NCI-H526 (cell line): ENCODE measurements around the gene TNNI3K.

Experiments used
- DNase-seq, 2 experiments: peaks; one replicate each; lab custom pipeline; 2025; lab: John Stamatoyannopoulos, UW

Gene TNNI3K

DNA sequence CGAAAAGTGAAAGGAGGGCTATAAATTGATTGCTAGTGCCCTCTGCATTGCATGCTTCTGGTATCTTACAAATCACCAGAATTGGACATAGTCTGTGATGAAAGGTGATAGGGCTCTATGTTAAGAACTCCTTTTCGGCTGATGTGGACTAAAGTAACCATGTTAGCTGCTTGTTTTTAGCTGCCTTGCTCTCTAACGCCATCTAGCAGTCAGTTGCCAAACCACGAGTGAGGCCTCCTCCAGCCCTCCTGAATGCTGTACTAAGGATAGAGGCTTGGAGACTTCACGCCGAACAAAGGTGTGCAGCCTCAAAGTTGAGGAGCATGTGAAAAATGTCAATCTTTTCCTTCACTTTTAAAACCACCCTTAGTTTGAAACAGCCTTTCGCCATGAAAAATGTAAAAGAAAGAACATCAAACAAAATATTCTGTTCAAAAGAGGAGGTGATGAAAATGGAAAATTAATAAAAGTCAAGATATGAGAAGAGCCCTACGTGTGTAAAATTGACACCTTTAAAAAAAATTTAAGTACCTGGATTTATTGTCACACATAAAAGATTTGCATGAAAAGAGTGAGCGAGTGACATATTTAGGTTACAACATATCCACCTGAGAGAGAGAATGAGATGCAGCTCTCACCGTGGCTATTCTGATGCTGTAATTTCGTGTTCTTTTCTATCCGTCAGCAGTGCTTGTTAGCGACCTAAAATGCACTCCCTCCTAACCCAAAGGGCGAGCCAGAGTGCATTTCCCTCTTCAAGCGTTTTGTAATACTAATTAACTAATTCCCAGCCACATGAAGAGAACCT is 269.1 kb downstream of the TNNI3K start:
- peak; percentile 16 to 71 for DNase-seq

DNA sequence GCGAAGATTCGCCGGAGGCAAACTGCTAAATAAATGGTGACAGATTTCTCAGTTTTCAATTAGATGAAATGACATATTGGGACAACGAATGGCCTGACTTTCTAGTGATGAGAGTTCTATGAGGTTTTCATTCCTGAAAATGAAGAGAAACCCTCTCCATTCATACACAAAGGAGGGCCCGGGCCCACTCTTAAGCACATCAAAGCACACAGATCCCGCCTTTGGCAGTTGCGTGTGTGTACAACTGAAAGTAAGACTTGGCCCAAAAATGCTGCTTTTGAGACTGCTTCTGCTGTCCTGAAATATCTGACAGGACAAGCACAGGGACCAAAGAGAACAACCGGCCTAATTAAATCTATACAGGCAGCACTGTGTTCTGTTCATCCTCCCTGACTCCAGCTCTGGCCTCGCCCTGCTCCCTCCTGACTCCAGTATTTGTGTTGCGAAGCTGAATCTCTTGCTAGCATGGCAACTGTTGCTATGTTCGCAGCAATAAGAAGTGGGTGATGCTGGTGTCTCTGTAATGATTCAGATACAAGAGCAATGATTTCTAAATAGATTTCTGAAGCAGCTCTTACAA is 269.8 kb downstream of the TNNI3K start:
- no peak for DNase-seq

DNA sequence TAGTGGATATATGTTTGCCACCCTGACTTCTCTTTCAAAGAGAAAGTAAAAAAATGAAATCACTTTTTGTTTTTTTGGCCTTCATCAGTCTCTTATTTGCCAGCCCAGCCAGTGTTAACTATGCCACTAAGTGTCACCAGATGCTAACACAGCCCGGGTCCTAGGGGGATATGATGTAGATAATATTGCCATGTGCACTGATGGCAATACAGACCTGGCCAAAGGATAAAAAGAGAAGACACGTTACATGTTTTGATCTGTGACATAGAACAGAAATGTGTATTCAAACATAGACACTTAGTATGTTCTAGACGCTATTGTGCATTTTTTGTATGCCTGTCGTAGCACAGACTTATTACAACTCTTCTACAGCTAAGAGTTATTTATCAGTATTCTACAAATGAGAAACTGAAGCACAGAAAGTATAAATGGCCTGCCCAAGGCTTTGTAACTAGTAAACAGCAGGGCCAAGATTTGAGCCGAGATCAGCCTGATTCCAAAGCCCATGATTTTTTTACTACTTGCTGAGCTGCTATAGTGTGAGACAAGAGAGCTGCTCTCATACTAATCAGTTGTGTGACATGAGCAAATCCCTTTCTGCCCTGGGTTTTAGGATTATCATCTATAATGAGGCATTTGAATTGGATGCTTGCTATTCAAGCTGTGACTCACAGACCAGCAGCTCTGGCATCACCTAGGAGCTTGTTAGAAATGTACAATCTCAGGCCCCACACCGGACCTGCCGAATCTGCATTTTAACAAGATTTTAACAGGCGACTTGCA is 270.9 kb downstream of the TNNI3K start:
- no peak for DNase-seq

DNA sequence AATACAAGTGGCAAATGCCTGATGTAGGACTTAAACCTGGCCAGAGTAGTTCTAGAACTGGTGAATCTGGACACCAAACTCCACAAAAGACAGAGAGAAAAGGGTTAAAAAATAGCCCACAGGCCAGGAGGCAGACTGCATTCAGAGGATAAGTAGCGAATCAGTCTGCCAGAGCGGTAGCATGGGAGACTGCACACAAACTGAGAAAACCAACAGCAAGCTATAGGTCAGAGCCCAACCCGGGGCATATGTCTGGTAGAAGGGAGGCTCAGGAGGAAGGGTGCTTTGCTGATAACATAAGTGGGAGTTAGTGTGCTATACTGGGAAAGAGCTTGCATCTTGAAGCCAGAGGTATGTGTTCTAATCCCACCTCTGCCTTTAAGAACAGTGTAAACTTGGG is 273.3 kb downstream of the TNNI3K start:
- no peak for DNase-seq

DNA sequence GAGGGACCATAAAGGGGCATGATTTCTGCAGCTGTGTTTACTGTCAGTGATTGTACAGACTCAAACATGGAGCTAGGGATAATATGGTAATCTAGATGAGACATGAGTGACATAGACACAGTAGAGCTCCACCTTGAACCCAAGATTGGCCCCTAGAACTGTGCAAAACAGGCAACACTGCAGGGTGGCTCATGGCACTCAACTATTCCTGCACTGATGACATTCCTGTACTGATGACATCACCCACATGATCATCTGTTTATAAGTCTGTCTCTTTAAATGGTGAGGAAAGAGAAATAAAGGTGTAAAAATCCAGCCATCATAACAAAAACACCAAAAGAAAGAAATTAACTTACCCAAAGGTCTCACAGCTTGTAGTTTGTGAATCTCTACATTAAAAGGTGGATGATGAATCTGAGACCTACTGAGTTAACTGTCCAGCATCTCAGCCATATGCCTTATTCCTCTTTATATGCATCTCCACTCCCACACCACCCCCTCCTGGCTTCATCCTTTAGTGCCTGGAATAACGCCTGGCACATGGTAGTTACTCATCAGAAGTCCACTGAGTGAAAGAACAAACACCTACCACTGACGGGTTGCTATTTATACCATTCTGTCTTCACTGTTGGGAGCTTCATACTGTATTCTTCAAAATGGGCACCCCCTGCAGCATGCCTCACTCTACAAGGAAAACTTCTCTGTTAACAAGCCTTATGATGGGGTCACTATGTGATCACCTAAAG is 277.2 kb downstream of the TNNI3K start, which contains the start of gene LRRC53:
LRRC53 (minus strand) TSS at position 442 of the 746 bp plus-strand sequence. CDS start 29,262 bp downstream, outside the sequence.
- no peak for DNase-seq

DNA sequence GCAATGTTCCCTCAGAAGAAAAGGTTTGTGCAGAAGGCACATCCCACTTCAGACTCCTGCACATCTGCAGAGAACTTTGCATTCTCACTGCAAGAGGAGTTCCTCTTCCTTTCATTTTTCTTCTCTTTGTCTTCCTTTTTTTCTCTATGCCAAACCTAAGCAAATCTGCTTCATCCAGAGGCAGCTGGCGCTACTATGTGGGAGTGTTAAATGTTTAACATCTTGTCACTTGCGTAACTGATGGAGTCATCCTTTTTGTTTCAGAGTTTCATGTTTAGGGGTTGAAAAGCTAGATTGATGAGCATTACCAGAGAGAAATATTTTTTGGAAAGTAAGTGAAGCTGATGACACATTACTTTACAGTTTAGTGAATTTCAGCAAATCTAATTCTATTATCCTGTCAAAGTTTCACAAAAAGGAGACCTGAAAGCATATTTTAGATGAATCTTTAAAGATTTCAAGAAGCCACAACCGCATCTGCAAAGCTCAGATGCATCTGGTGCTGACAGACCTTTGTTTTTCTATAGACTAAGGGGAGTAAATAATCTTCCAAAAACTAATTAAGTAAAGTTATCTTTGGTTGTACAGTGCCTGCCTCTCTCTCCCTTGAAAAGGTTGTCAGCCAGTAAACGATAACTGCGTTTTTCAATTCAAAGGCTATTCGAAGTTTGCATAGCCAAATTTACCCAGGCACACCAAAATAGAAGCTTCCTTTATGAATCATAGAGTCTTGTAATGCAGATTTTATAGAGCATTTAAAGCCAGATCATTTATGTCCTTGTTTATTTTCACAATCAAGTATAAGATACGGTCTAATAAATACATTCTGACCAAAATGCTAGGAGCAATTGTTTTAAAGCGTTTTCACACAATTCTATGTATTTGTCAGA is 278.5 kb downstream of the TNNI3K start:
- peak; percentile 55 to 69 for DNase-seq

DNA sequence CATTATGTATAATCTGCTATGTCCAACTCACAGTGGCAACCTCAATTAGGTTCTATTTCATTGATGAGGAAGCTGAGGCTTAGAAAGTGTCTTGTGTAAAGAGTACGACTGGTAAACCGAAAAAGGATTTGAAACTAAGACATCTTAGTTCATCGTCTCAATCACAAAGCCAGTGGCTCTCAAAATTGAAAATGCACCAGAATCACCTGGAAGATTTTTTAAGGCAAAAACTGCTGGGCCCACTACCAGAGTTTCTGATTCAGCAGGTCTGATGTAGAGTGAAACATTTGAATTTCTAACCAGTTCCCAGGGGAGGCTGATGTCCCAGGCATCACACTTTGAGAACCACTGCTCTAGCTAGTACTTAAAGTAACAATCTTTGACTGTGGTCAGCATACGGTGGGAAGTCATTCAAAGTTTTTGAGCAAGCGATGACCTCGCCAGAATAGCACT is 282.4 kb downstream of the TNNI3K start:
- DNase-seq = no peak

DNA sequence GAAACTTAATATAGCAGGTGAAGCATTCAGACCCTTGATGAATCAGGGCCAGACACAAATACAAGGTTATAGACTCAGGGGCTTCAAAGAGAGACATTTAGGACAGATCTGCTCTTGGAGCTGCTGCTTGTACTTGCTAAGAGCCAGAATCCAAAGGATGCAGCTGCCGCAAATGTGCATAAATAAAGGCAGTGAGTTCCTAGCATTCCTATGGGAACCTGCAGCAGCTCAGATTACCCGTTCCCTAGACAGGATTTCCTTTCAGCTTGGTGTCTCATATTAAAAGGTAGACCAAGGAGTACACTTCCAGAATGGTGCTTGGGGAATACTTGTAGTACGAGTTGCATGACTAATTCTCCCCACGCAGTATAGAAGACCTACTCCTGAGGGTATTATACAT is 287.0 kb downstream of the TNNI3K start:
- DNase-seq = peak in 1 of 2 experiments; percentile 40

DNA sequence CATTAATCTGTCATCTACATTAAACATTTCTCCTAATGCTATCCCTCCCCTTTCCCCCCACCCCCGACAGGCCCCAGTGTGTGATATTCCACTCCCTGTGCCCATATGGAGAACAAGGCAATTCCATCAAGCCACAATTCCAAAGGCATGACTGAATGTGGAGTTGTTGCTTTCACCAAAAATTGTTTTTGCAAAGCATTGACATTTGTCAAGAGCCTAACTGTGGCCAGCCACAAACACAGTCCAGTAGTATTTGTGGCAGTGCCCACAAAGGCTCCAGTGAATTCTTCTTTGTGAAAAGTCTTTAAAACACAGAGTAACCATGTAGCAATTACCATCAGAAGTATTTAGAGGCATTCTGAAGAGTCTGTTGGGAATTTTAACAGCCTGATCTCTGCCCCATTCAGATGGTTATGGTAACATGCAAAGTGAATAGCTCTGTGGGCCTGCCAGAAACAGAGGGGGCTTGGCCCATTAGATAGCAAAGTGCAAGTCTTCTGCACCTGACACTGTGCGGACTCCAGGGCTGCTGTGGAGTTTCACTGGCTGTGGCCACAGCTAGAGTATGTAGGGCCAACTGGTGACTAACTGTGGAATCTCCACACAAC is 288.8 kb downstream of the TNNI3K start:
- DNase-seq = no peak

DNA sequence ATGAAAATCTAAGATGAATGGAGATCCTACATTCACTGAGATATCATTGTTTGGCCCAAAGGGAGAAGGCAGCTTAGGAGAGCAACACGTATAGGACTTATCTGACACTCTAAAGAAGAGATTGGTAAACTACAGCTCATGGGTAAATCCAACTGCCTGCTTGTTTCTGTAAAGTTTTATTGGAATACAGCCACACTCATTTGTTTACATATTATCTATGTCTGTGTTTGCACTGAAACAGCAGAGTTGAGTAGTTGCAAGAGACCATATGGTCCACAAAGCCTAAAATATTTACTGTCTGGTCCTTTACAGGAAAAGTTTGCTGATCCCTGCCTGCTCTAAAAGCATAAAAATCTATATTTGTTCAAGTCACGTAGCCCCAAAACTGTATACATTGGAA is 291.5 kb downstream of the TNNI3K start:
- no peak for DNase-seq

DNA sequence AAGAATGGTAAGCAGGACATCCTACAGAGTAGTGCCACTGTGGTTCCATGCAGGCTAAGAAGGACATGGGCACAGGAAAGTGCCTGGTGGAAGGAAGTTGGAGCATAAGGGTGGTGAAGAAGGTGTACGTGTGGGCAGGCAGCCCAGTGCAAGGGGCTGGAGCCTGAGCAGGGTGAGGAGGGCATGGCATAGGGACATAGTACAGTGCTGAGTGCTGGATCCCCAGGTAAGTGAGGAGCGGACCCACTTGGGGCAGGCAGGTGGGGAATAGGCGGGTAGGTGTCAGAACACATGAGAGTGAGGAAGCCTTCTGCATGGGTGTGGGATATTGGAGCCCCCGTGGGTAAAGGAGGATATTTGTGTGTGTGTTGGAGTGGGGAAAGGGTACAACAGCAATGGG is 292.9 kb downstream of the TNNI3K start:
- no peak for DNase-seq

DNA sequence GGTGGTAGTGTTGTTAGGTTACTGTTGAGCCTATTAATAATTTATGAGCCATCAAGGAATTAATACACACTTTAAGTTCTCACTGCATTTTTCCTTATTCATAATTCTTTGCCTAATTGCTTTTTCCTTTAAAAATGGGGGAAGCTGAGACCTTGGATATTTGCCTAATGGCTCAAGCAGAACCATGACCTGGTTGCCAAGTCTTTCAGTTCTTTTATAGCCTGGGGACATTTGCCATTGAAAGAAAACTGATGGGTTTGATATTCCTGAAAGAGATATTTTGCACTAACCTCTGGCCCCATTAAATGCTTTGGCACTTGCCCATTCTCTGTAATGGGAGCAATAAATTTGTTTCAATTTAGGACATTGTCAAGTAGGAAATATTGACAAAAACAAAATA is 295.7 kb downstream of the TNNI3K start:
- DNase-seq = peak; percentile 14 to 36

DNA sequence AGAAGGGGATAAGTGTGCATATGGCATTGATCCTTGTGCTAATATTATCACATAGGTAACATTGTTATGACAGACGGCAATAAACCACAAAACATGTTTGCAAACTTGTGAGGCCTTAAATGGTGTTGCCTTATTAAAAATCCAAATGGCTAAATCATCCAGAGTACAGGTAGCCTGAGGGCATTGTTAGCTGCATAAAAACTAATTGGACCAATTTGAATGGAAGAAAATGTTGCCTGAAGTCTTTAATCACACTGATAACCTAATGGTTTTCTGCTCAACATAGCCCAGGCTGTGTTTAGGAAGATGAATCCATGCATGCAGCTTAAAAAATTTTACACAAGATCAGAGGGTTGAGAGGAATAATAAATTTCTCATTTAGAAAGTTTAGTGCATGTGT is 296.6 kb downstream of the TNNI3K start:
- peak; percentile 4 to 17 for DNase-seq

DNA sequence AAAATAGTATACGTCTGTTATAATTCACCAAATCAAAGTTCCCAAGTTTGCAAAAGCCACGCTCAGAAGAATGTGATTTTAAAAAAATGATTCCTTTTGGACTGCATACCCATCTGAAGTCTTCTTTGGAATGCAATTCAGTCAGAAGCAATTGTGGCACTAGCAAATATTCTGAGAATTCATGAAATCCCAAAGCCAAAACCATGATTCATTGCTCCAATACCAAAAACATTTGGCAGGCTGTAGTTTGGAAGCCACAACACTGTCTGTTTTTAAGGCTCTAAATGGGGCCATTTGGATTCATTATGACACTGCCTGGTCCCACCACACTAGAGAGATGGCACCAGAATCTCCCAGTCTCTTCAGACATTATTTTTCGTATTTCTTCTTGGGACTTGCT is 299.1 kb downstream of the TNNI3K start:
- no peak for DNase-seq

DNA sequence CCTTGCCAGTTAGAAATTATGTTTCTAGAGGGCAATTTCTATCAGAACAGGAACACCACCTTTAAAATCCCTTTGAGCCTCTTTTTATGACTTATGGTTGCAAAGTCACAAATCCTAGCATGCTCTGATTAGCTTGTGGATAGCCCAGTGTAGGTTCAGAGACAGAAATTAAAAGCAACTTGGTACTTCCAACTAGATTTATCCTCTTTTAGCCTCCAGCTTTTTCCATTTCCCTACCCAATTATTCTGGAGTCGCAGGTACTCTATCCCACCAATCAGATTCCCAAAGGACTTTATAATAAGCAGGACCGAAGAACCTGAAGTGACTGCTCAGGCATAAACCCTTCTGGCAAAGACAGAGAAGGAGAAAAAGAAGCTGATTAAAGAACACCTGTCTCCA is 310.6 kb downstream of the TNNI3K start:
- no peak for DNase-seq

DNA sequence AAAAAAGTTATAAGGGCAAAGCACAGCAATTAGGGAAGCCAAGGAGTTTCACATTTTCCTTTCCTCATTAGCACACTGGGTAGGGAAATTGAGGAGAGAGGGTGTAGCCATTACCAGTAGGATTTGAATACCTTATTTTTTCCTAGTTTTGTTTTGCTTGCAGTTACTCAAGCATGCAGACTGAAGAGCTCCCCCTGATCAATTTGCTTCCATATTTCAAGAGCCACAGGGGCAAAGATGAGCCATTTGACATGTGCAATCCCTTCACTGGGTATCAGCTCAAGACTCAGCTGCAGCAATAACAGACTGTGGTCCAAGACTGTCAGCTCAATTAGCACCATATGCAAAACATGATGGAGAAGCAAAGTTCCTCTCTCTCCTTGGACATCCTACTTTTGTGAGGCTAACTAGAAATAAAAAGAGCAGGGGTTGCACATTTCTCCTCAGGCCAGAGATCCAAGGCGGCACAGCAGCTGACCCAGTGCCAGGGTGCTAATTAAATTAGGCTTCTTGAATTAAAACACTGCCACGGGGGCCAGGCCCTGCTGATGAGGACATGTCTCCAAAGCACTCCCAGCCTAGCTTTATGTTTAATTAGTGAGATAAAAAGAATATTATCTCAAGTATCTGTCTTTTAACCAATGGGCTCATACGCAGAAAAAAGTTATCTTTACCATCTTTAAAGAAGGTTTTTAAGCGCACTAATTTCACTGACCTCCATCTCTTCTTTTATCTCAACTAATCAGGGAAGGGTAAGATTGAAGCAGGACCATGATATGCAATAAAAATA is 314.0 kb downstream of the TNNI3K start:
- DNase-seq = peak; percentile 3 to 42

DNA sequence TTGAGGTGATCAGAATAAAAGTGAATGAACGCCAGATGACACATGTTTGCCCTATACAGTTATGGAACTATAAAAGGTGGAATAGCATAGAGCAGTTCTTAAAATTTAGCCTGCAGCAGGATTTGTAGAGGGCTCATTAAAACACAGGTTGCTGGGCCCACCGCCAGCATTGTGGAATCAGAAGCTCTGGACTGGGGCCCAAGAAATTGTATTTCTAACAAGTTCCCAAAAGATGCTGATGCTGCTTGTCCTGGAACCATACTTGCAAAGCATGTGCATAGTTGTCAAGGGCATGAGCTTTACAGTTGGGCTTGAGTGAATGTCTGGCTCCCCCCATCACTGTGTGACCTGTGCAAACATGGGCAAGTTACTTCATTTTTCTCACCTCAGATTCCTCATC is 314.7 kb downstream of the TNNI3K start:
- no peak for DNase-seq

DNA sequence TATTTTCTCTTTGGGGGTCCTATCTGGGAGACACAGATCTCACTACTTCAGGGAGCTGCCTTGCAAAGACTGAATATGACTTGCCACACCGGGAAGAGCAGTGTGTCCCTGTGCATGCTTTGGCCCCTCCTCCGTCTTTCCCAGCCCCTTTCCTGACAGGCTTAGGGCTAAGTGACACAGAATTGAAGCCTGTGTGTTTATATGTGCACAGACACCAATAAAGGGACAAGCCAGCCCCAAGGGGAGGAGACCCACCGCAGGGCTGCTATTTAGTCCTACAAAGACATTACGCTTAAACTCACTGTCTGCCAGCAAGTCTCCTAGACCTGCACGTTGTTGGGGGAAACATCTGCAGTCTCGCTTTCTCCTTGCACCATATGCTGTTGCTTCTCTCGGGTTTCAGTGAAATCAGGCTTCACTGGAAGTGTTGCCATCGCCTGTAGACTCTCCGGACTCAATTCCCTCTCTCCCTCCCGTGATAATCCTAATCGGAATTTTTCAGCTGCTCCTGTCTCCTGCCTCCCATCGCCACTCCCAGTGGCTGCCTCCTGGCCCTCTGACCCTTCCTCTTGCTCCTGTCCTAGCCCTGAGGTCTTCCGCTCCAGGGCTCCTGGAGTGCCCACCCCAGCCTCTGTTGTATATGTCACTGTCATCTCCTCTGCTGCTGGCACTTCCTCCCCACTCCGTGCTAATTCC is 335.8 kb downstream of the TNNI3K start:
- DNase-seq = no peak

DNA sequence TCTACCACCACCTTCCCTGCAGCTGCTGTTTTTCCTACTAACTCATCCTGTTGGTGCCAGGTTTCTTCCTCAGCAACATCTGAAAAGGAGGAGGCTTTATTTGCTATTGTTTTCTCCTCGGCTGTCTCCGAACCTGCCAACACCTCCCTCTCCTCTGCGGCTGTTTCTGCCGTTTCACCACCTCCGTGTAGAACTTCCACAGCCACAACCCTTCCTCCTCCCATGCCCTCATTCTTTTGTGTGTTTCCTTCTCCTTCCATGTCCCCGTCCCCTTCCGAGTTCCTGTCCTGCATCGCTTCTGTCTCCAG is 336.3 kb downstream of the TNNI3K start:
- peak in 1 of 2 experiments; percentile 4 for DNase-seq
